IMR-90 (cell line): ENCODE data around the gene BUB1. TPM values are rescaled to one million over a fixed set of nuclear protein-coding genes. Genes with fewer than 3 reads are reported as not detected.

Source experiments
- ATAC-seq: fragments of 200-7000 bp; cut with Tn5 transposase; 2 replicates; pipeline ENCODE4 v1.9.1; 2020; ENCODE audit warnings: low read depth, mild to moderate bottlenecking, moderate library complexity
- BruUV-seq: library from RNA; stranded (reverse); fragments of 400-500 nt; replicated peaks from 2 replicates; lab custom pipeline; 2021; lab: Mats Ljungman, UMichigan
- CTCF ChIA-PET: fragments of 300-600 bp; formaldehyde crosslinking; extraction: SDS; loops from one replicate; lab custom pipeline; 2021; ENCODE audit warnings: antibody characterized with exemption; lab: Yijun Ruan, JAX
- POLR2A ChIA-PET: fragments of 300-600 bp; sonication (Branson Sonifier 250); formaldehyde crosslinking; loops from one replicate; lab custom pipeline; 2022; ENCODE audit warnings: antibody characterized with exemption; ENCODE audit not compliant: unreplicated experiment; lab: Charles Lee
- DNase-seq: peaks from one replicate; pipeline ENCODE4 v3.0.0; 2013
- H2AFZ ChIP-seq: replicated peaks from 2 replicates; pipeline ENCODE3; 2013; ENCODE audit warnings: low read length, mild to moderate bottlenecking; ENCODE audit not compliant: poor library complexity
- H2AK5ac ChIP-seq: 2 replicates; pipeline ENCODE4 v1.6.1; 2013; ENCODE audit warnings: low read depth, low read length, inconsistent platforms
- H2AK9ac ChIP-seq: replicated peaks from 2 replicates; pipeline ENCODE3; 2013; ENCODE audit warnings: mild to moderate bottlenecking, low read depth, low read length, moderate library complexity; ENCODE audit not compliant: poor library complexity
- H2BK120ac ChIP-seq: 2 replicates; pipeline ENCODE4 v1.6.1; 2013; ENCODE audit warnings: low read depth, low read length, inconsistent platforms
- H2BK15ac ChIP-seq: 3 replicates; pipeline ENCODE4 v1.6.1; 2013; ENCODE audit warnings: low read depth, low read length, inconsistent platforms
- H2BK20ac ChIP-seq: 2 replicates; pipeline ENCODE4 v1.6.1; 2013; ENCODE audit warnings: low read depth, mild to moderate bottlenecking, inconsistent platforms, low read length, moderate library complexity
- H2BK5ac ChIP-seq: 2 replicates; pipeline ENCODE4 v1.6.1; 2013; ENCODE audit warnings: mild to moderate bottlenecking, low read depth, low read length, inconsistent platforms; ENCODE audit not compliant: poor library complexity, severe bottlenecking
- H3K14ac ChIP-seq: replicated peaks from 2 replicates; pipeline ENCODE4 v1.6.1; 2013; ENCODE audit warnings: low read depth, low read length, inconsistent platforms
- H3K18ac ChIP-seq: 2 replicates; pipeline ENCODE4 v1.6.1; 2013; ENCODE audit warnings: low read depth, low read length, control low read depth
- H3K23ac ChIP-seq: 2 replicates; pipeline ENCODE4 v1.6.1; 2013; ENCODE audit warnings: low read depth, low read length, inconsistent platforms
- H3K27ac ChIP-seq: 2 replicates; pipeline ENCODE4 v1.5.1; 2013; ENCODE audit warnings: mild to moderate bottlenecking, control low read depth, low read length; ENCODE audit not compliant: insufficient read depth
- H3K27me3 ChIP-seq: 2 replicates; pipeline ENCODE4 v1.6.1; 2013; ENCODE audit warnings: low read length; ENCODE audit not compliant: control insufficient read depth, insufficient read depth
- H3K36me3 ChIP-seq: 2 replicates; pipeline ENCODE4 v1.6.1; 2013; ENCODE audit warnings: low read length, mixed read lengths; ENCODE audit not compliant: control insufficient read depth, insufficient read depth
- H3K4ac ChIP-seq: 2 replicates; pipeline ENCODE4 v1.6.1; 2013; ENCODE audit warnings: low read depth, low read length, inconsistent platforms
- H3K4me1 ChIP-seq: 2 replicates; pipeline ENCODE4 v1.6.1; 2013; ENCODE audit warnings: low read length, mixed read lengths; ENCODE audit not compliant: control insufficient read depth, insufficient read depth
- H3K4me2 ChIP-seq: 2 replicates; pipeline ENCODE4 v1.6.1; 2013; ENCODE audit warnings: low read depth, mild to moderate bottlenecking, control low read depth, low read length, moderate library complexity
- H3K4me3 ChIP-seq: 2 replicates; pipeline ENCODE4 v1.5.1; 2013; ENCODE audit warnings: low read depth, mild to moderate bottlenecking, control low read depth, low read length, moderate library complexity; ENCODE audit not compliant: insufficient read depth
- H3K56ac ChIP-seq: 2 replicates; pipeline ENCODE4 v1.6.1; 2013; ENCODE audit warnings: low read length, inconsistent platforms; ENCODE audit not compliant: insufficient read depth; ENCODE audit errors: extremely low read depth
- H3K79me1 ChIP-seq, 2 experiments: 2 replicates each; pipeline ENCODE4 v1.6.1; 2013; ENCODE audit warnings: low read length in 2 of 2, inconsistent platforms in 1 of 2, low read depth in 1 of 2
- H3K9ac ChIP-seq: 2 replicates; pipeline ENCODE4 v1.6.1; 2013; ENCODE audit warnings: low read depth, low read length, control low read depth
- H3K9me1 ChIP-seq: 2 replicates; pipeline ENCODE4 v1.6.1; 2013; ENCODE audit warnings: low read length, inconsistent platforms; ENCODE audit not compliant: insufficient read depth
- H3K9me3 ChIP-seq: 2 replicates; pipeline ENCODE4 v1.6.1; 2013; ENCODE audit warnings: low read length; ENCODE audit not compliant: control insufficient read depth, insufficient read depth
- H4K20me1 ChIP-seq: 2 replicates; pipeline ENCODE4 v1.6.1; 2013; ENCODE audit warnings: low read length, inconsistent platforms; ENCODE audit not compliant: insufficient read depth
- H4K5ac ChIP-seq: 2 replicates; pipeline ENCODE4 v1.6.1; 2013; ENCODE audit warnings: mild to moderate bottlenecking, low read depth, low read length, control low read depth
- H4K8ac ChIP-seq, 2 experiments: 2 replicates each; pipeline ENCODE4 v1.6.1; 2013; ENCODE audit warnings: low read depth in 2 of 2, low read length in 2 of 2, control low read depth in 1 of 2, inconsistent platforms in 1 of 2
- H4K91ac ChIP-seq: 2 replicates; pipeline ENCODE4 v1.6.1; 2013; ENCODE audit warnings: low read depth, low read length, inconsistent platforms; ENCODE audit not compliant: insufficient read depth
- RFX5 ChIP-seq: IDR thresholded peaks from 2 replicates; pipeline ENCODE4 v1.8.0; 2012; ENCODE audit warnings: low read depth, mild to moderate bottlenecking, low read length, moderate library complexity
- WGBS, 2 experiments: methylation state at CpG; one replicate each; pipeline versions ENCODE4 v1.1.5 to v1.1.7; 2013; ENCODE audit warnings: missing lambda C conversion rate in 2 of 2; ENCODE audit not compliant: insufficient read length in 1 of 2; ENCODE audit errors: extremely low coverage in 2 of 2; 5-methylcytosine and 5-hydroxymethylcytosine counted together
- dilution Hi-C: fragments of 300-500 bp; cut with HindIII; formaldehyde crosslinking; loops from one replicate; pipeline ENCODE4 v1.14.3; 2018; ENCODE audit warnings: low sequenced_read_pairs; ENCODE audit not compliant: unreplicated experiment
- in situ Hi-C: fragments of 300-500 bp; cut with MboI; formaldehyde crosslinking; loops from 3 replicates; pipeline ENCODE4 v1.14.3; 2019; ENCODE audit warnings: low sequenced_read_pairs, inconsistent platforms, mixed read lengths
- intact Hi-C: fragments of 100-400 bp; cut with micrococcal nuclease; formaldehyde crosslinking; loops from 2 replicates; pipeline ENCODE4 v1.10.0; 2022
- polyA plus RNA-seq, 3 experiments: library from polyadenylated mRNA; depleted of rRNA; stranded (reverse); fragments of >200 nt; gene quantifications; 2 replicates each; pipeline ENCODE4 v1.2.3, GENCODE V29; 2012; ENCODE audit warnings: low replicate concordance in 1 of 3
- total RNA-seq: library from RNA; depleted of rRNA; stranded (reverse); fragments of >200 nt; gene quantifications from 2 replicates; pipeline ENCODE4 v1.2.3, GENCODE V29; 2012

The BUB1 gene
- total and polyA plus RNA-seq, 2 of the 4 experiments (the other 2 are of a cell fraction): 19.6 to 43.4 TPM

- H3K9me1 ChIP-seq: 0 out of 2 replicates have a peak, but pooled peaks cover under 1% of the 10 kb centered on the region
- ChIA-PET POLR2A (no interaction called here), CTCF (no interaction called here)
- H3K4me3 ChIP-seq: no peak overlapping the region
- no TSS peak for BruUV-seq
- dilution Hi-C loops (no loop called here), intact Hi-C loops (no loop called here), in situ Hi-C loops (no loop called here)
- H3K4me2 ChIP-seq: no peak overlapping the region
- DNase-seq (no peak), ATAC-seq (no peak)
- H3K79me1 ChIP-seq: peaks cover under 1 to 4% of the 10 kb centered on the region in 2 experiments
- H2BK15ac ChIP-seq: no peak overlapping the region
- no peak overlapping the region for H2AK5ac ChIP-seq
- H4K8ac ChIP-seq: no peak overlapping the region
- H3K9ac ChIP-seq: no peak overlapping the region
- no peak overlapping the region for H2AK9ac ChIP-seq
- H2AFZ ChIP-seq: no peak overlapping the region
- TF ChIP-seq RFX5: no peak
- no peak overlapping the region for H3K18ac ChIP-seq
- H3K56ac ChIP-seq: no peak overlapping the region
- H4K20me1 ChIP-seq: no peaks in the 10 kb centered on the region
- H4K91ac ChIP-seq: no peak overlapping the region
- H2BK5ac ChIP-seq: no peak overlapping the region
- H3K23ac ChIP-seq: no peak overlapping the region
- no peak overlapping the region for H3K14ac ChIP-seq
- H3K27ac ChIP-seq: no peak overlapping the region
- H3K36me3 ChIP-seq: no peaks in the 10 kb centered on the region
- H4K5ac ChIP-seq: no peak overlapping the region
- peaks cover 32% of the 10 kb centered on the region for H3K27me3 ChIP-seq
- H2BK20ac ChIP-seq: no peak overlapping the region
- H3K9me3 ChIP-seq: no peaks in the 10 kb centered on the region
- peaks cover 2% of the 10 kb centered on the region for H3K4me1 ChIP-seq
- no CpG with 5 or more reads among the region's 7 CpGs for WGBS, 2 experiments
- H2BK120ac ChIP-seq: no peak overlapping the region
- H3K4ac ChIP-seq: no peak overlapping the region
Measured at GRCh38 chr2:110680709-110681108, 2.8 kb upstream of the BUB1 start.
